ENCODE results near the gene ZC2HC1B.

ZC2HC1B gene

GRCh38 chr6:143885116-143885515, 20.8 kb downstream of the ZC2HC1B start:
- H3K27ac ChIP-seq, result no peak overlapping the region
- TF ChIP-seq ZFX (IDR thresholded peaks at IDR 0.05) (no peak), CTCF (conservative IDR thresholded peaks at IDR 0.05) (no peak)

GRCh38 chr6:143894655-143895054, 30.4 kb downstream of the ZC2HC1B start:
- TF ChIP-seq CTCF (conservative IDR thresholded peaks at IDR 0.05), result no peak
- no peak for TF ChIP-seq ZFX (IDR thresholded peaks at IDR 0.05)
- no peak overlapping the region for H3K27ac ChIP-seq

GRCh38 chr6:143896126-143896860, 32.0 kb downstream of the ZC2HC1B start:
- TF ChIP-seq CTCF (conservative IDR thresholded peaks at IDR 0.05) (no peak), ZFX (IDR thresholded peaks at IDR 0.05) (no peak)
- no peak overlapping the region for H3K27ac ChIP-seq

- H3K27ac ChIP-seq, result no peak overlapping the region
- TF ChIP-seq ZFX (IDR thresholded peaks at IDR 0.05), result no peak
- no peak for TF ChIP-seq CTCF (conservative IDR thresholded peaks at IDR 0.05)
Measured at GRCh38 chr6:143900358-143900757, 36.1 kb downstream of the ZC2HC1B start.

GRCh38 chr6:143901885-143902750, 37.8 kb downstream of the ZC2HC1B start:
- H3K27ac ChIP-seq, result no peak overlapping the region
- no peak for TF ChIP-seq ZFX (IDR thresholded peaks at IDR 0.05)
- TF ChIP-seq CTCF (conservative IDR thresholded peaks at IDR 0.05), result no peak

GRCh38 chr6:143902827-143903226, 38.6 kb downstream of the ZC2HC1B start:
- H3K27ac ChIP-seq, result no peak overlapping the region
- no peak for TF ChIP-seq ZFX (IDR thresholded peaks at IDR 0.05)

GRCh38 chr6:143911028-143911427, 46.8 kb downstream of the ZC2HC1B start:
- TF ChIP-seq ZFX (IDR thresholded peaks at IDR 0.05) (no peak), CTCF (conservative IDR thresholded peaks at IDR 0.05) (no peak)
- no peak overlapping the region for H3K27ac ChIP-seq
